HepG2 (cell line): Measurements from ENCODE around the gene ABCC10. TPM values are rescaled to one million over a fixed set of nuclear protein-coding genes. Genes with fewer than 3 reads are reported as not detected.

Experiments
- ATAC-seq: fragments of 200-7000 bp; cut with Tn5 transposase; 3 replicates; pipeline ENCODE4 v1.9.1; 2020; ENCODE audit warnings: mild to moderate bottlenecking, moderate library complexity
- BruUV-seq: library from RNA; stranded (reverse); fragments of 400-500 nt; replicated peaks from 2 replicates; lab custom pipeline; 2021; lab: Mats Ljungman, UMichigan
- CTCF ChIA-PET: fragments of 300-600 bp; formaldehyde crosslinking; extraction: SDS; loops from one replicate; lab custom pipeline; 2021; ENCODE audit warnings: low total read pairs, inconsistent platforms, low intra/inter-chr PET ratio; lab: Yijun Ruan, JAX
- POLR2A ChIA-PET: fragments of 350-600 bp; sonication (Branson Sonifier 250); formaldehyde crosslinking; loops from one replicate; lab custom pipeline; 2020; ENCODE audit warnings: antibody characterized with exemption, inconsistent platforms; lab: Yijun Ruan, JAX
- DNase-seq: peaks from one replicate; pipeline ENCODE4 v3.0.0-alpha.2; 2015; ENCODE audit warnings: low spot score
- FAIRE-seq: peaks from 3 replicates; lab custom pipeline; 2011; peaks lifted over from hg19 to GRCh38; lab: Jason Lieb, UNC
- H2AFZ ChIP-seq: one replicate; pipeline ENCODE4 v1.6.1; 2011; ENCODE audit warnings: low read length, inconsistent platforms
- H3K27ac ChIP-seq: fragments of 300-600 bp; 3 replicates; pipeline ENCODE4 v1.8.0; 2011; ENCODE audit warnings: mixed run types, mild to moderate bottlenecking, mixed read lengths, low read length, inconsistent platforms; ENCODE audit not compliant: insufficient read depth; ENCODE audit errors: extremely low read length
- H3K27me3 ChIP-seq, 2 experiments: fragments of 200-600 bp in 1 of 2; 2 replicates in 1 of 2; 3 replicates in 1 of 2; pipeline versions ENCODE4 v1.6.0 to v1.8.0; 2011; ENCODE audit warnings: low read length in 2 of 2, mild to moderate bottlenecking in 2 of 2, moderate library complexity in 2 of 2, inconsistent platforms in 1 of 2; ENCODE audit not compliant: insufficient read depth in 2 of 2, control insufficient read depth in 1 of 2
- H3K36me3 ChIP-seq, 2 experiments: fragments of 200-600 bp in 1 of 2; replicated peaks in 1 of 2; 2 replicates in 1 of 2; 3 replicates in 1 of 2; pipeline versions ENCODE4 v1.5.1 to v1.8.0; 2011; ENCODE audit warnings: low read length in 2 of 2, inconsistent platforms in 1 of 2; ENCODE audit not compliant: insufficient read depth in 2 of 2, control insufficient read depth in 1 of 2
- H3K4me1 ChIP-seq: 2 replicates; pipeline ENCODE4 v1.5.1; 2012; ENCODE audit warnings: low read length, inconsistent platforms; ENCODE audit not compliant: insufficient read depth
- H3K4me2 ChIP-seq: 2 replicates; pipeline ENCODE4 v1.6.0; 2011; ENCODE audit warnings: low read depth, low read length, inconsistent platforms
- H3K4me3 ChIP-seq, 3 experiments: fragments of 200-600 bp in 1 of 3; sonication (generic), shearing (Covaris generic) in 1 of 3; replicated peaks in 1 of 3; 2 replicates each; pipeline ENCODE4 v1.5.1; 2011 to 2016; ENCODE audit warnings: low read length in 3 of 3, inconsistent platforms in 2 of 3, low read depth in 2 of 3, mild to moderate bottlenecking in 2 of 3, control low read depth in 1 of 3, mixed read lengths in 1 of 3; ENCODE audit not compliant: insufficient read depth in 1 of 3
- H3K79me2 ChIP-seq: one replicate; pipeline ENCODE4 v1.6.1; 2011; ENCODE audit warnings: low read length, inconsistent platforms; ENCODE audit not compliant: insufficient read depth
- H3K9ac ChIP-seq: 2 replicates; pipeline ENCODE4 v1.6.0; 2011; ENCODE audit warnings: mild to moderate bottlenecking, low read depth, low read length, inconsistent platforms; ENCODE audit not compliant: insufficient read depth
- H3K9me3 ChIP-seq: 2 replicates; pipeline ENCODE4 v1.5.1; 2012; ENCODE audit warnings: mild to moderate bottlenecking, low read length
- H4K20me1 ChIP-seq: 2 replicates; pipeline ENCODE4 v1.6.0; 2011; ENCODE audit warnings: inconsistent platforms, mild to moderate bottlenecking, low read length, moderate library complexity; ENCODE audit not compliant: insufficient read depth
- EHMT2 ChIP-seq: fragments of 200-600 bp; sonication (generic); IDR thresholded peaks from 2 replicates; pipeline ENCODE4 v1.7.0; 2017; ENCODE audit warnings: antibody characterized with exemption, low read depth, low read length, borderline replicate concordance
- ZNF644 ChIP-seq: IDR thresholded peaks from 2 replicates; pipeline ENCODE4 v1.6.1; 2016; ENCODE audit warnings: low read depth
- WGBS: methylation state at CpG from one replicate; pipeline ENCODE4 v1.1.6; 2017; ENCODE audit warnings: low lambda C conversion rate; 5-methylcytosine and 5-hydroxymethylcytosine counted together
- in situ Hi-C: cut with HindIII; loops from 2 replicates; pipeline ENCODE4 v1.10.0; 2017; ENCODE audit warnings: low pct_unique_long_range_greater_than_20kb; ENCODE audit not compliant: extremely low pct_ligation_motif_present
- intact Hi-C: fragments of 100-400 bp; cut with micrococcal nuclease; formaldehyde crosslinking; loops from one replicate; pipeline ENCODE4 v1.10.0; 2022; ENCODE audit not compliant: unreplicated experiment
- polyA plus RNA-seq, 8 experiments: library from polyadenylated mRNA; depleted of rRNA in 3 of 8; stranded (reverse) in 7 of 8; unstranded in 1 of 8; fragments of >200 nt; fragmentation: Illumina TruSeq in 4 of 8; extraction: Trizol in 4 of 8; gene quantifications; 2 replicates each; pipeline versions ENCODE4 v1.2.1 to v1.2.3, GENCODE V29; 2011 to 2016; ENCODE audit warnings: low read depth in 4 of 8, missing spikeins in 1 of 8, mixed read lengths in 1 of 8; ENCODE audit not compliant: insufficient read depth in 1 of 8
- total RNA-seq, 5 experiments: library from RNA; depleted of rRNA; stranded (reverse); fragments of >200 nt; fragmentation: Illumina TruSeq; extraction: Trizol; gene quantifications; 2 replicates each; pipeline ENCODE4 v1.2.3, GENCODE V29; 2016; ENCODE audit warnings: low read depth in 1 of 5
- TF ChIP-seq, protein P1 (sequence below): sonication (generic); formaldehyde crosslinking; conservative IDR thresholded peaks from 2 replicates; pipeline ENCODE4 v1.8.0; 2022; ENCODE audit warnings: mild to moderate bottlenecking, moderate library complexity, missing genetic modification reagents
- TF ChIP-seq, protein P2 (sequence below): sonication (generic); formaldehyde crosslinking; IDR thresholded peaks from 2 replicates; pipeline ENCODE4 v1.5.1; 2020; ENCODE audit warnings: mild to moderate bottlenecking, missing genetic modification reagents, moderate library complexity
- TF ChIP-seq, protein P3 (sequence below): sonication (generic); formaldehyde crosslinking; IDR thresholded peaks from 2 replicates; pipeline ENCODE4 v1.4.0; 2020; ENCODE audit warnings: missing genetic modification reagents, borderline replicate concordance
- TF ChIP-seq, protein P4 (sequence below): sonication (generic); formaldehyde crosslinking; IDR thresholded peaks from 2 replicates; pipeline ENCODE4 v1.8.0; 2022; ENCODE audit warnings: mild to moderate bottlenecking, missing genetic modification reagents, moderate library complexity
- TF ChIP-seq, protein P5 (sequence below): sonication (generic); formaldehyde crosslinking; IDR thresholded peaks from 2 replicates; pipeline ENCODE4 v1.8.0; 2023; ENCODE audit warnings: mild to moderate bottlenecking, missing genetic modification reagents

Gene ABCC10
- total and polyA plus RNA-seq, 2 of the 13 experiments (the other 11 are each of a cell fraction or from before 2014, with no cell fraction given), result 16.0 to 24.3 TPM

DNA sequence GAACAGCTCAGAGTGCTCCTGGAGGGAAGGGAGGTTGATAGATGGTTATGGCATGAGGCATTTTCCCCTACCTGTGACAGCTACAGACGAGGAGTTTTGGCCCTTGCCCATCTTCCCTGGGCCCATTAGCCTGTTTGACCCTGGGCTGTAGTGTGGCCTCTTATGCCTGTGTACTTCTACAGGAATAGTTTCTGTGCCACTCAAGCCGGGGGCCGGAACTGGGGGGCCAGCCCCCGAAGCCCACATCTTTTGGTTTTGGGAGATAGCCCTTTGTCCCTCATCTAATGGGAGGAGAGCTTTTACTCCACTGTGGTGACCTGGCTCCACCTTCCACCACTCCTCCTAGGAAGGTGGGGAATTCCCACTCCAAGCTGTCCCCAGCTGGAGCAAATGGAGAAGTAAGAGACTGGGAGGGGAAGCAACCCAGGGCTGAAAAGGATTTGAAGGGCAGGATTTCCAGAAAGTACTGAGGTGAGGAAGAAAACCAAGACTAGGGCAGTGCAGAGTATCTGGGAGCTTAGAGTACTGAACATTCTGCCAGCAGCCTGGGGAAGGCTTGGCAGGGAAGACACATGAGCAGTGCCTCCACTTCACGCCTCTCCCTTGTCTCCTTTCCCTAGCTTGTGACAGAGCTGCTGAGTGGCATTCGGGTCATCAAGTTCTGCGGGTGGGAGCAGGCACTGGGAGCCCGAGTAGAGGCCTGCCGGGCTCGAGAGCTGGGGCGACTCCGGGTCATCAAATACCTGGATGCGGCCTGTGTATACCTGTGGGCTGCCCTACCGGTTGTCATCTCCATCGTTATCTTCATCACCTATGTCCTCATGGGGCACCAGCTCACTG is 6.9 kb downstream of the ABCC10 start:
- H3K36me3 ChIP-seq, result peaks cover 3 to 11% of the 10 kb centered on the region in 2 experiments
- no peaks in the 10 kb centered on the region for H3K27me3 ChIP-seq
- H3K9me3 ChIP-seq, result no peaks in the 10 kb centered on the region
- H3K4me2 ChIP-seq, result no peak overlapping the region
- H4K20me1 ChIP-seq, result no peaks in the 10 kb centered on the region
- H2AFZ ChIP-seq, result no peak overlapping the region
- in situ Hi-C loops, result no loop called here
- intact Hi-C loops, result loop anchor here (10.0 kb wide), 1 partner anchor 61 kb away; no protein-coding TSS in a partner anchor
- H3K79me2 ChIP-seq, result peaks cover 3% of the 10 kb centered on the region
- ChIA-PET CTCF (no interaction called here), POLR2A (interaction anchor here (0.7 to 1.9 kb wide), 6 partner anchors 12 to 201 kb away, joined by 3 to 9 read pairs (median 3); partner anchors contain the start of genes DLK2 and MAD2L1BP)
- FAIRE-seq (no peak), ATAC-seq (no peak), DNase-seq (no peak)
- WGBS, result 93% methylated on average over 14 of the region's 15 CpGs
- peaks cover 38% of the 10 kb centered on the region for H3K4me1 ChIP-seq
- no peak overlapping the region for H3K27ac ChIP-seq
- BruUV-seq, result no TSS peak
- no peak overlapping the region for H3K9ac ChIP-seq
- H3K4me3 ChIP-seq, result no peak overlapping the region
- TF ChIP-seq, protein P1, sequence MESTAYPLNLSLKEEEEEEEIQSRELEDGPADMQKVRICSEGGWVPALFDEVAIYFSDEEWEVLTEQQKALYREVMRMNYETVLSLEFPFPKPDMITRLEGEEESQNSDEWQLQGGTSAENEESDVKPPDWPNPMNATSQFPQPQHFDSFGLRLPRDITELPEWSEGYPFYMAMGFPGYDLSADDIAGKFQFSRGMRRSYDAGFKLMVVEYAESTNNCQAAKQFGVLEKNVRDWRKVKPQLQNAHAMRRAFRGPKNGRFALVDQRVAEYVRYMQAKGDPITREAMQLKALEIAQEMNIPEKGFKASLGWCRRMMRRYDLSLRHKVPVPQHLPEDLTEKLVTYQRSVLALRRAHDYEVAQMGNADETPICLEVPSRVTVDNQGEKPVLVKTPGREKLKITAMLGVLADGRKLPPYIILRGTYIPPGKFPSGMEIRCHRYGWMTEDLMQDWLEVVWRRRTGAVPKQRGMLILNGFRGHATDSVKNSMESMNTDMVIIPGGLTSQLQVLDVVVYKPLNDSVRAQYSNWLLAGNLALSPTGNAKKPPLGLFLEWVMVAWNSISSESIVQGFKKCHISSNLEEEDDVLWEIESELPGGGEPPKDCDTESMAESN (CRISPR knock-in tag), result no peak
- TF ChIP-seq, protein P2, sequence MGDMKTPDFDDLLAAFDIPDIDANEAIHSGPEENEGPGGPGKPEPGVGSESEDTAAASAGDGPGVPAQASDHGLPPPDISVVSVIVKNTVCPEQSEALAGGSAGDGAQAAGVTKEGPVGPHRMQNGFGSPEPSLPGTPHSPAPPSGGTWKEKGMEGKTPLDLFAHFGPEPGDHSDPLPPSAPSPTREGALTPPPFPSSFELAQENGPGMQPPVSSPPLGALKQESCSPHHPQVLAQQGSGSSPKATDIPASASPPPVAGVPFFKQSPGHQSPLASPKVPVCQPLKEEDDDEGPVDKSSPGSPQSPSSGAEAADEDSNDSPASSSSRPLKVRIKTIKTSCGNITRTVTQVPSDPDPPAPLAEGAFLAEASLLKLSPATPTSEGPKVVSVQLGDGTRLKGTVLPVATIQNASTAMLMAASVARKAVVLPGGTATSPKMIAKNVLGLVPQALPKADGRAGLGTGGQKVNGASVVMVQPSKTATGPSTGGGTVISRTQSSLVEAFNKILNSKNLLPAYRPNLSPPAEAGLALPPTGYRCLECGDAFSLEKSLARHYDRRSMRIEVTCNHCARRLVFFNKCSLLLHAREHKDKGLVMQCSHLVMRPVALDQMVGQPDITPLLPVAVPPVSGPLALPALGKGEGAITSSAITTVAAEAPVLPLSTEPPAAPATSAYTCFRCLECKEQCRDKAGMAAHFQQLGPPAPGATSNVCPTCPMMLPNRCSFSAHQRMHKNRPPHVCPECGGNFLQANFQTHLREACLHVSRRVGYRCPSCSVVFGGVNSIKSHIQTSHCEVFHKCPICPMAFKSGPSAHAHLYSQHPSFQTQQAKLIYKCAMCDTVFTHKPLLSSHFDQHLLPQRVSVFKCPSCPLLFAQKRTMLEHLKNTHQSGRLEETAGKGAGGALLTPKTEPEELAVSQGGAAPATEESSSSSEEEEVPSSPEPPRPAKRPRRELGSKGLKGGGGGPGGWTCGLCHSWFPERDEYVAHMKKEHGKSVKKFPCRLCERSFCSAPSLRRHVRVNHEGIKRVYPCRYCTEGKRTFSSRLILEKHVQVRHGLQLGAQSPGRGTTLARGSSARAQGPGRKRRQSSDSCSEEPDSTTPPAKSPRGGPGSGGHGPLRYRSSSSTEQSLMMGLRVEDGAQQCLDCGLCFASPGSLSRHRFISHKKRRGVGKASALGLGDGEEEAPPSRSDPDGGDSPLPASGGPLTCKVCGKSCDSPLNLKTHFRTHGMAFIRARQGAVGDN (CRISPR knock-in tag), result peak; percentile 16; the same call in 1 of the 2 replicates
- TF ChIP-seq, protein P3, sequence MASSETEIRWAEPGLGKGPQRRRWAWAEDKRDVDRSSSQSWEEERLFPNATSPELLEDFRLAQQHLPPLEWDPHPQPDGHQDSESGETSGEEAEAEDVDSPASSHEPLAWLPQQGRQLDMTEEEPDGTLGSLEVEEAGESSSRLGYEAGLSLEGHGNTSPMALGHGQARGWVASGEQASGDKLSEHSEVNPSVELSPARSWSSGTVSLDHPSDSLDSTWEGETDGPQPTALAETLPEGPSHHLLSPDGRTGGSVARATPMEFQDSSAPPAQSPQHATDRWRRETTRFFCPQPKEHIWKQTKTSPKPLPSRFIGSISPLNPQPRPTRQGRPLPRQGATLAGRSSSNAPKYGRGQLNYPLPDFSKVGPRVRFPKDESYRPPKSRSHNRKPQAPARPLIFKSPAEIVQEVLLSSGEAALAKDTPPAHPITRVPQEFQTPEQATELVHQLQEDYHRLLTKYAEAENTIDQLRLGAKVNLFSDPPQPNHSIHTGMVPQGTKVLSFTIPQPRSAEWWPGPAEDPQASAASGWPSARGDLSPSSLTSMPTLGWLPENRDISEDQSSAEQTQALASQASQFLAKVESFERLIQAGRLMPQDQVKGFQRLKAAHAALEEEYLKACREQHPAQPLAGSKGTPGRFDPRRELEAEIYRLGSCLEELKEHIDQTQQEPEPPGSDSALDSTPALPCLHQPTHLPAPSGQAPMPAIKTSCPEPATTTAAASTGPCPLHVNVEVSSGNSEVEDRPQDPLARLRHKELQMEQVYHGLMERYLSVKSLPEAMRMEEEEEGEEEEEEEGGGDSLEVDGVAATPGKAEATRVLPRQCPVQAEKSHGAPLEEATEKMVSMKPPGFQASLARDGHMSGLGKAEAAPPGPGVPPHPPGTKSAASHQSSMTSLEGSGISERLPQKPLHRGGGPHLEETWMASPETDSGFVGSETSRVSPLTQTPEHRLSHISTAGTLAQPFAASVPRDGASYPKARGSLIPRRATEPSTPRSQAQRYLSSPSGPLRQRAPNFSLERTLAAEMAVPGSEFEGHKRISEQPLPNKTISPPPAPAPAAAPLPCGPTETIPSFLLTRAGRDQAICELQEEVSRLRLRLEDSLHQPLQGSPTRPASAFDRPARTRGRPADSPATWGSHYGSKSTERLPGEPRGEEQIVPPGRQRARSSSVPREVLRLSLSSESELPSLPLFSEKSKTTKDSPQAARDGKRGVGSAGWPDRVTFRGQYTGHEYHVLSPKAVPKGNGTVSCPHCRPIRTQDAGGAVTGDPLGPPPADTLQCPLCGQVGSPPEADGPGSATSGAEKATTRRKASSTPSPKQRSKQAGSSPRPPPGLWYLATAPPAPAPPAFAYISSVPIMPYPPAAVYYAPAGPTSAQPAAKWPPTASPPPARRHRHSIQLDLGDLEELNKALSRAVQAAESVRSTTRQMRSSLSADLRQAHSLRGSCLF (CRISPR knock-in tag), result no peak
- TF ChIP-seq ZNF644 (CRISPR knock-in tag) (no peak), EHMT2 (no peak)
- TF ChIP-seq, protein P4, sequence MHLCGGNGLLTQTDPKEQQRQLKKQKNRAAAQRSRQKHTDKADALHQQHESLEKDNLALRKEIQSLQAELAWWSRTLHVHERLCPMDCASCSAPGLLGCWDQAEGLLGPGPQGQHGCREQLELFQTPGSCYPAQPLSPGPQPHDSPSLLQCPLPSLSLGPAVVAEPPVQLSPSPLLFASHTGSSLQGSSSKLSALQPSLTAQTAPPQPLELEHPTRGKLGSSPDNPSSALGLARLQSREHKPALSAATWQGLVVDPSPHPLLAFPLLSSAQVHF (CRISPR knock-in tag), result no peak
- TF ChIP-seq, protein P5, sequence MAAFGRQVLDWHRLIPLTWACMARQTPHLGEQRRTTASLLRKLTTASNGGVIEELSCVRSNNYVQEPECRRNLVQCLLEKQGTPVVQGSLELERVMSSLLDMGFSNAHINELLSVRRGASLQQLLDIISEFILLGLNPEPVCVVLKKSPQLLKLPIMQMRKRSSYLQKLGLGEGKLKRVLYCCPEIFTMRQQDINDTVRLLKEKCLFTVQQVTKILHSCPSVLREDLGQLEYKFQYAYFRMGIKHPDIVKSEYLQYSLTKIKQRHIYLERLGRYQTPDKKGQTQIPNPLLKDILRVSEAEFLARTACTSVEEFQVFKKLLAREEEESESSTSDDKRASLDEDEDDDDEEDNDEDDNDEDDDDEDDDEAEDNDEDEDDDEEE, result no peak
